Dermis blood vessel endothelial cell (primary cell): Measurements from ENCODE around the gene RBP4. TPM values are rescaled to one million over a fixed set of nuclear protein-coding genes. Genes with fewer than 3 reads are reported as not detected.

Experiments used
- DNase-seq: peaks from one replicate; pipeline ENCODE4 v3.0.0; 2010
- total RNA-seq: library from RNA; depleted of rRNA; stranded (reverse); fragments of >200 nt; gene quantifications from 2 replicates; pipeline ENCODE4 v1.2.3, GENCODE V29; 2014

The RBP4 gene
- not detected in 2 replicates for total RNA-seq

- DNase-seq = peak; percentile 3
Observed at GRCh38 chr10:93601146-93601773, at the start of gene RBP4. Gene RBP4, minus strand, starts transcription at chr10:93601235. Its CDS starts 207 bp downstream, at chr10:93601028.

GRCh38 chr10:93639791-93640190 is 38.8 kb upstream of the RBP4 start:
- no peak for DNase-seq

GRCh38 chr10:93630625-93631557 is 29.9 kb upstream of the RBP4 start:
- DNase-seq = no peak

GRCh38 chr10:93629647-93630305 is 28.7 kb upstream of the RBP4 start:
- DNase-seq = no peak

GRCh38 chr10:93628858-93629257 is 27.8 kb upstream of the RBP4 start:
- DNase-seq = no peak

GRCh38 chr10:93622942-93623341 is 21.9 kb upstream of the RBP4 start:
- no peak for DNase-seq

GRCh38 chr10:93620925-93621324 is 19.9 kb upstream of the RBP4 start:
- no peak for DNase-seq

- no peak for DNase-seq
Observed at GRCh38 chr10:93615576-93616235, 14.7 kb upstream of the RBP4 start.

- no peak for DNase-seq
Observed at GRCh38 chr10:93614101-93614825, 13.2 kb upstream of the RBP4 start.

- DNase-seq = no peak
Observed at GRCh38 chr10:93613126-93613525, 12.1 kb upstream of the RBP4 start.

GRCh38 chr10:93612311-93612710 is 11.3 kb upstream of the RBP4 start, which contains the start of gene PDE6C:
Gene PDE6C, plus strand, starts transcription at chr10:93612537. Its CDS starts 189 bp downstream, at chr10:93612726.
- no peak for DNase-seq

GRCh38 chr10:93608421-93608820 is 7.4 kb upstream of the RBP4 start:
- no peak for DNase-seq

GRCh38 chr10:93604146-93604545 is 3.1 kb upstream of the RBP4 start:
- peak; percentile 4 for DNase-seq

GRCh38 chr10:93603023-93603422 is 2.0 kb upstream of the RBP4 start:
- DNase-seq = no peak

GRCh38 chr10:93601774-93602162 is 733 bp upstream of the RBP4 start:
- no peak for DNase-seq

- DNase-seq = peak; percentile 47
Observed at GRCh38 chr10:93600446-93601145, 439 bp downstream of the RBP4 start.

GRCh38 chr10:93599778-93600177 is 1.3 kb downstream of the RBP4 start:
- DNase-seq = no peak

- DNase-seq = no peak
Observed at GRCh38 chr10:93599335-93599734, 1.7 kb downstream of the RBP4 start.

- no peak for DNase-seq
Observed at GRCh38 chr10:93598157-93598556, 2.9 kb downstream of the RBP4 start.

GRCh38 chr10:93597075-93597599 is 3.9 kb downstream of the RBP4 start:
- DNase-seq = no peak

GRCh38 chr10:93596539-93596938 is 4.5 kb downstream of the RBP4 start:
- DNase-seq = no peak
